Ovary (tissue), 3 donors: ENCODE results near the gene ARHGAP36.

ENCODE experiments used
- CTCF ChIP-seq, 3 donors: fragments of 450-650 bp in 2 of 3; fragments of 200-600 bp in 1 of 3; IDR thresholded peaks; one replicate each; pipeline versions ENCODE4 v1.5.1 to v1.8.0; 2016 to 2022; ENCODE audit warnings: antibody characterized with exemption in 3 of 3, mild to moderate bottlenecking in 1 of 3
- EP300 ChIP-seq: sonication (generic); formaldehyde crosslinking; IDR thresholded peaks from one replicate; pipeline ENCODE4 v1.6.1; 2017; ENCODE audit warnings: antibody characterized with exemption
- POLR2A ChIP-seq: fragments of 450-650 bp; IDR thresholded peaks from one replicate; pipeline ENCODE4 v1.6.1; 2017; ENCODE audit warnings: antibody characterized with exemption, mild to moderate bottlenecking, moderate library complexity
- donor health status: DM: no; HTN: no; CAD: no.

- no peak for TF ChIP-seq POLR2A
- no peak for TF ChIP-seq CTCF (IDR thresholded peaks at IDR 0.05)
- TF ChIP-seq EP300 = no peak
Observed at GRCh38 chrX:131139072-131139471, 80.9 kb downstream of the ARHGAP36 start.
